PFSK-1 (cell line): ENCODE data around the gene FGD6.

ENCODE experiments used
- POLR2AphosphoS5 ChIP-seq: IDR thresholded peaks from 2 replicates; pipeline ENCODE4 v1.6.1; 2012; ENCODE audit warnings: low read depth, mild to moderate bottlenecking, control low read depth, low read length, moderate library complexity
- SIN3A ChIP-seq: IDR thresholded peaks from 2 replicates; pipeline ENCODE4 v1.6.1; 2012; ENCODE audit warnings: mild to moderate bottlenecking, low read length, moderate library complexity, borderline replicate concordance; ENCODE audit not compliant: insufficient read depth
- TAF1 ChIP-seq: IDR thresholded peaks from 2 replicates; pipeline ENCODE4 v1.6.1; 2012; ENCODE audit warnings: low read length, control low read depth, borderline replicate concordance; ENCODE audit not compliant: insufficient read depth
- TF ChIP-seq, protein P1 (sequence below), 2 experiments: IDR thresholded peaks; 2 replicates each; pipeline versions ENCODE4 v1.6.1 to v1.8.0; 2011 to 2012; ENCODE audit warnings: low read depth in 2 of 2, low read length in 2 of 2, control low read depth in 1 of 2, inconsistent platforms in 1 of 2, mild to moderate bottlenecking in 1 of 2, moderate library complexity in 1 of 2; ENCODE audit not compliant: insufficient read depth in 1 of 2

DNA sequence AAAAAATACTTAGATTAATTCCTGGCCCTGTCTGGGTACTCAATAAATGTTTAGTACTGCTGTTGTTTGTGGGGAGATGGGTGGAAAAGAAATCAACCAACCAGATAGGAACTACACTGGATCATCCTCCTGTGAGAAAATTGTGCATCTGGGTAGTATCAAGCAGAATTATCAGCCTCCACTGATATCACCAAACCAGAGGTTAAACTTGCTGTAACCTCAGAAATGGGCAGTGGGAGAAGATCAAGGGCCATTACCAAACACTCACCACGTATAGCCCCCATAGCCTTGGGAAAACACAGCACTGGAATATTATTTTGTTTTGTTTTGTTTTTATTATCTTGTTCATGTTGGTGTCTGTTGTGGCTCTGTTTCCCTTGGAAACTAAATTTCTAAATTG is 20.0 kb upstream of the FGD6 start:
- TF ChIP-seq POLR2AphosphoS5, result no peak
- no peak for TF ChIP-seq SIN3A
- TF ChIP-seq, protein P1, sequence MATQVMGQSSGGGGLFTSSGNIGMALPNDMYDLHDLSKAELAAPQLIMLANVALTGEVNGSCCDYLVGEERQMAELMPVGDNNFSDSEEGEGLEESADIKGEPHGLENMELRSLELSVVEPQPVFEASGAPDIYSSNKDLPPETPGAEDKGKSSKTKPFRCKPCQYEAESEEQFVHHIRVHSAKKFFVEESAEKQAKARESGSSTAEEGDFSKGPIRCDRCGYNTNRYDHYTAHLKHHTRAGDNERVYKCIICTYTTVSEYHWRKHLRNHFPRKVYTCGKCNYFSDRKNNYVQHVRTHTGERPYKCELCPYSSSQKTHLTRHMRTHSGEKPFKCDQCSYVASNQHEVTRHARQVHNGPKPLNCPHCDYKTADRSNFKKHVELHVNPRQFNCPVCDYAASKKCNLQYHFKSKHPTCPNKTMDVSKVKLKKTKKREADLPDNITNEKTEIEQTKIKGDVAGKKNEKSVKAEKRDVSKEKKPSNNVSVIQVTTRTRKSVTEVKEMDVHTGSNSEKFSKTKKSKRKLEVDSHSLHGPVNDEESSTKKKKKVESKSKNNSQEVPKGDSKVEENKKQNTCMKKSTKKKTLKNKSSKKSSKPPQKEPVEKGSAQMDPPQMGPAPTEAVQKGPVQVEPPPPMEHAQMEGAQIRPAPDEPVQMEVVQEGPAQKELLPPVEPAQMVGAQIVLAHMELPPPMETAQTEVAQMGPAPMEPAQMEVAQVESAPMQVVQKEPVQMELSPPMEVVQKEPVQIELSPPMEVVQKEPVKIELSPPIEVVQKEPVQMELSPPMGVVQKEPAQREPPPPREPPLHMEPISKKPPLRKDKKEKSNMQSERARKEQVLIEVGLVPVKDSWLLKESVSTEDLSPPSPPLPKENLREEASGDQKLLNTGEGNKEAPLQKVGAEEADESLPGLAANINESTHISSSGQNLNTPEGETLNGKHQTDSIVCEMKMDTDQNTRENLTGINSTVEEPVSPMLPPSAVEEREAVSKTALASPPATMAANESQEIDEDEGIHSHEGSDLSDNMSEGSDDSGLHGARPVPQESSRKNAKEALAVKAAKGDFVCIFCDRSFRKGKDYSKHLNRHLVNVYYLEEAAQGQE (IDR thresholded peaks at IDR 0.05; ENCODE audit: insufficient read depth in 1 of 2, low read depth in 2 of 2, low read length in 2 of 2), result no peak
- no peak for TF ChIP-seq TAF1
